Tibial artery (tissue), 4 donors: ENCODE measurements around the gene HDAC7.

Experiments used
- DNase-seq, 2 donors: peaks; one replicate each; pipeline ENCODE4 v3.0.0-alpha.2; 2019
- H3K27ac ChIP-seq, 2 donors: fragments of 200-600 bp; sonication (generic) in 1 of 2; 1 replicate in 1 of 2; 2 replicates in 1 of 2; pipeline ENCODE4 v1.5.1; 2018 to 2019; ENCODE audit warnings: mild to moderate bottlenecking in 1 of 2
- H3K27me3 ChIP-seq, 2 donors: fragments of 200-600 bp; sonication (generic) in 1 of 2; one replicate each; pipeline versions ENCODE4 v1.5.1 to v1.6.0; 2016 to 2019
- H3K36me3 ChIP-seq, 3 donors: fragments of 200-600 bp; sonication (generic) in 2 of 3; one replicate each; pipeline ENCODE4 v1.5.1; 2016 to 2019; ENCODE audit warnings: mild to moderate bottlenecking in 2 of 3
- H3K4me1 ChIP-seq, 4 donors: fragments of 200-600 bp; sonication (generic) in 2 of 4; 1 replicate in 3 of 4; 2 replicates in 1 of 4; pipeline ENCODE4 v1.5.1; 2016 to 2019
- H3K4me3 ChIP-seq, 2 donors: fragments of 200-600 bp; sonication (generic) in 1 of 2; 1 replicate in 1 of 2; 2 replicates in 1 of 2; pipeline ENCODE4 v1.5.1; 2018 to 2019; ENCODE audit warnings: mild to moderate bottlenecking in 2 of 2
- H3K9me3 ChIP-seq, 3 donors: fragments of 200-600 bp; sonication (generic) in 1 of 3; one replicate each; pipeline ENCODE4 v1.5.1; 2016 to 2019
- intact Hi-C: fragments of 100-400 bp; cut with DNase I; formaldehyde crosslinking; loops from one replicate; pipeline ENCODE4 v1.15.0; 2023; ENCODE audit warnings: low total_unique reads
- TF ChIP-seq, protein P1 (sequence below), 2 experiments: fragments of 200-600 bp in 1 of 2; fragments of 450-650 bp in 1 of 2; IDR thresholded peaks; one replicate each; pipeline ENCODE4 v1.5.1; 2017 to 2019; ENCODE audit warnings: antibody characterized with exemption in 2 of 2, mild to moderate bottlenecking in 1 of 2, moderate library complexity in 1 of 2

The HDAC7 gene

DNA sequence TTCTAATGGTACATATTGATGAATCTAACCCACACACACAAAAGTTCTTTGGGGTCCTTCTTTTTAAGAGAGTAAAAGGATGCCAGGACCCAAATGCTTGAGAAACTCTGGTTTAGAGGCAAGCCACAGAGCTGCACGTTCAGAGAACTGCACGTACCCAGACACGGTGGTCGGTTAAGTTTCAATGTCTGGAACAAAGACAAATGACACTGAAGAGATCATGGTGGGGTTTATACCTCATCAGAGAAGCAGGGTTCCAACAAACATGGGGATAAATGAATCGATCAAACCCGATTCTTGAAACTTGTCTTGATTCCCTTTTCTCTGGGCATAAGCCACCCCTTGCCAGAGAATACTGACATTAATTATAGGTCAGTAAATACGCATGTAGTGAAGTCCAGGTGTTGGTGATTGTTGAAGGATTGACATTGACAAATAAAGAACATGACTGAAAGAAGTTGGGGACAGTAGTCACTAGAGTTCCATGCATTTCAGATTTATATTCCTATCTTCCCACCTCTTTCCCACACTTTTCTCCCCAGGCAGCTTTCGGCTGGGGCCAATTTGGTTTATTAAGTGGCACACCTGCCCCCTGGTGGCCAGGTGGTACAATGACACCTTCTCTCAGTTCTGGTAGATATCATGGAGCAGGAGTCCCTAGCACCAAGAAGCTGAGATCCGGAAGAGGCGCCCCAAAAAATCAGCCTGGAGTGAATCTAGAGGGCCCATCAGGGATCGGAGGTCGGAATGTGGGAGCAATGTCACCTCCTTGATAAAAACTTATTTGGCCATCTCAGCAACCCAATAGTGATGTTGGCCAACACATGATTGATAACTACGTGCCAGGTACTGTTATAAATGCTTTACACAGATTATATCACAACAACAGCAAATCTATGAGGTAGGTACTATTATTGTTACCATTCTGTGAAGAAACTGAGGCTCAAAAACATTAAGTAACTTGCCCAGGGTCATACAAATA is 17.8 kb upstream of the HDAC7 start:
- H3K4me1 ChIP-seq = peaks cover 0 to 13% (median 3%) of the 10 kb centered on the region in 4 donors
- H3K9me3 ChIP-seq = no peaks in the 10 kb centered on the region
- H3K36me3 ChIP-seq = no peaks in the 10 kb centered on the region
- no peaks in the 10 kb centered on the region for H3K27me3 ChIP-seq
- no peak overlapping the region for H3K4me3 ChIP-seq
- peak; percentile 73 to 87 for DNase-seq
- peak overlapping the region in 1 of 2 donors; percentile 12 for H3K27ac ChIP-seq
- TF ChIP-seq, protein P1, sequence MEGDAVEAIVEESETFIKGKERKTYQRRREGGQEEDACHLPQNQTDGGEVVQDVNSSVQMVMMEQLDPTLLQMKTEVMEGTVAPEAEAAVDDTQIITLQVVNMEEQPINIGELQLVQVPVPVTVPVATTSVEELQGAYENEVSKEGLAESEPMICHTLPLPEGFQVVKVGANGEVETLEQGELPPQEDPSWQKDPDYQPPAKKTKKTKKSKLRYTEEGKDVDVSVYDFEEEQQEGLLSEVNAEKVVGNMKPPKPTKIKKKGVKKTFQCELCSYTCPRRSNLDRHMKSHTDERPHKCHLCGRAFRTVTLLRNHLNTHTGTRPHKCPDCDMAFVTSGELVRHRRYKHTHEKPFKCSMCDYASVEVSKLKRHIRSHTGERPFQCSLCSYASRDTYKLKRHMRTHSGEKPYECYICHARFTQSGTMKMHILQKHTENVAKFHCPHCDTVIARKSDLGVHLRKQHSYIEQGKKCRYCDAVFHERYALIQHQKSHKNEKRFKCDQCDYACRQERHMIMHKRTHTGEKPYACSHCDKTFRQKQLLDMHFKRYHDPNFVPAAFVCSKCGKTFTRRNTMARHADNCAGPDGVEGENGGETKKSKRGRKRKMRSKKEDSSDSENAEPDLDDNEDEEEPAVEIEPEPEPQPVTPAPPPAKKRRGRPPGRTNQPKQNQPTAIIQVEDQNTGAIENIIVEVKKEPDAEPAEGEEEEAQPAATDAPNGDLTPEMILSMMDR (IDR thresholded peaks at IDR 0.05) = peak; percentile 85 to 96
- intact Hi-C loops = loop anchor here (2.0 to 5.0 kb wide), 3 partner anchors 59 to 1295 kb away; partner anchors contain the start of gene TUBA1B

GRCh38 chr12:47835831-47836155 is 16.1 kb upstream of the HDAC7 start:
- Histone ChIP-seq H3K27me3 (no peaks in the 10 kb centered on the region), H3K27ac (no peak overlapping the region), H3K4me1 (peaks cover 0 to 13% (median 3%) of the 10 kb centered on the region in 4 donors), H3K4me3 (no peak overlapping the region), H3K9me3 (no peaks in the 10 kb centered on the region), H3K36me3 (no peaks in the 10 kb centered on the region)
- intact Hi-C loops = loop anchor here (5.0 kb wide), 2 partner anchors 118 to 1297 kb away; partner anchors contain the start of gene TUBA1B
- TF ChIP-seq, protein P1 (IDR thresholded peaks at IDR 0.05) = no peak
- no peak for DNase-seq

GRCh38 chr12:47835006-47835830 is 15.5 kb upstream of the HDAC7 start:
- intact Hi-C loops = loop anchor here (5.0 kb wide), 2 partner anchors 118 to 1297 kb away; partner anchors contain the start of gene TUBA1B

GRCh38 chr12:47834199-47834903 is 14.6 kb upstream of the HDAC7 start:
- H3K27ac ChIP-seq = no peak overlapping the region
- no peaks in the 10 kb centered on the region for H3K9me3 ChIP-seq
- H3K36me3 ChIP-seq = no peaks in the 10 kb centered on the region
- H3K4me3 ChIP-seq = no peak overlapping the region
- H3K4me1 ChIP-seq = peaks cover 0 to 20% (median 8%) of the 10 kb centered on the region in 4 donors
- intact Hi-C loops = loop anchor here (5.0 kb wide), 1 partner anchor 42 kb away; no protein-coding TSS in a partner anchor
- no peak for DNase-seq
- H3K27me3 ChIP-seq = no peaks in the 10 kb centered on the region
- TF ChIP-seq, protein P1 (IDR thresholded peaks at IDR 0.05) = no peak

More at GRCh38 chr12:47835006-47835830, 15.5 kb upstream of the HDAC7 start:
- peaks cover 0 to 13% (median 3%) of the 10 kb centered on the region in 4 donors for H3K4me1 ChIP-seq
- H3K36me3 ChIP-seq = no peaks in the 10 kb centered on the region
- H3K4me3 ChIP-seq = no peak overlapping the region
- no peaks in the 10 kb centered on the region for H3K9me3 ChIP-seq
- DNase-seq = no peak
- TF ChIP-seq, protein P1 (IDR thresholded peaks at IDR 0.05) = no peak
- H3K27me3 ChIP-seq = no peaks in the 10 kb centered on the region
- no peak overlapping the region for H3K27ac ChIP-seq

GRCh38 chr12:47833591-47834012 is 13.9 kb upstream of the HDAC7 start:
- H3K9me3 ChIP-seq = no peaks in the 10 kb centered on the region
- H3K4me3 ChIP-seq = no peak overlapping the region
- TF ChIP-seq, protein P1 (IDR thresholded peaks at IDR 0.05) = no peak
- no peaks in the 10 kb centered on the region for H3K36me3 ChIP-seq
- H3K4me1 ChIP-seq = peaks cover under 1 to 24% (median 15%) of the 10 kb centered on the region in 4 donors
- H3K27me3 ChIP-seq = no peaks in the 10 kb centered on the region
- no peak overlapping the region for H3K27ac ChIP-seq
- DNase-seq = no peak
- intact Hi-C loops = loop anchor here (5.0 kb wide), 1 partner anchor 41 kb away; no protein-coding TSS in a partner anchor
